HG03520 (cell line): ENCODE results near the gene BDH1.

Experiments used
- ATAC-seq: cut with Tn5 transposase; IDR thresholded peaks from one replicate; pipeline ENCODE4 v1.9.1; 2021; ENCODE audit warnings: mild to moderate bottlenecking, moderate library complexity; ENCODE audit not compliant: unreplicated experiment

BDH1 gene

GRCh38 chr3:197465996-197466549 lies 89.7 kb downstream of the BDH1 start:
- no peak for ATAC-seq

DNA sequence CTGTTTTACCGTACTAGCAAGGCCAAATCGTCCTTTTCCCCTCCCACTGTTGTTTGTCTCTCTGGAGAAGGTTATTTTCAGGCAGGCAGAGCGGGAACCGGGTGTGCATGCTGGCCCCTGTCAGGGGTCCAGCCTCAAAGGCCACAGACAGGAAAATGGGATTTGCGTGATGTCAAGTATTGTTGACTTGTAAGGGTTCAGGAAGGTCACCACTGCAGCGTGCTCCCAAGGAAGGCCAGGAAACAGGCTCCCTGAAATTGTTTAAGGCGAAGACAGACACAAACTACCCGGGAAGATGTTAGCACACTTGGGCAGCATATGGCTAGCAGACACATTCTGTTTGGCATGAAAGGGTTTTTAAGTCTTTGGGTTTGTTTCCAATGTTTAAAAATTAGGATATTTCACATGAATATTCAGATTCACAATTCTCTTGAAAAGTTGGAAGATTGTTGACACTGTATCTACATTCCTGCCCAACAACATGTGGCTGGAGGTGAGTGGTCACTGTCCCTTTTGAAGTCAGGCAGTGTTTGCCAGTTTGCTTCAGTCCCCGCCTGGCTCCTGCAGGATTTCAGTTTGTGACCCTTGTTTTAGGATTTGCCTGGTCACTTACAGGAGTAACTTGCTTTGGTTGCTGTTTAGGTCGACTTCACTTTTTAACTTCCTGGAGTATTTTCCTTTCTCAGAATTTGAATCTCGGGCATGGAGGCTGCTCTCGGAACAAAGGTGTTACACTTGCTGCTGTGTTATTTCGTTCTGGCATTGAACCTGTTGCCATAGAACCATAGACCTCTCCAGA lies 90.4 kb downstream of the BDH1 start:
- ATAC-seq: no peak

DNA sequence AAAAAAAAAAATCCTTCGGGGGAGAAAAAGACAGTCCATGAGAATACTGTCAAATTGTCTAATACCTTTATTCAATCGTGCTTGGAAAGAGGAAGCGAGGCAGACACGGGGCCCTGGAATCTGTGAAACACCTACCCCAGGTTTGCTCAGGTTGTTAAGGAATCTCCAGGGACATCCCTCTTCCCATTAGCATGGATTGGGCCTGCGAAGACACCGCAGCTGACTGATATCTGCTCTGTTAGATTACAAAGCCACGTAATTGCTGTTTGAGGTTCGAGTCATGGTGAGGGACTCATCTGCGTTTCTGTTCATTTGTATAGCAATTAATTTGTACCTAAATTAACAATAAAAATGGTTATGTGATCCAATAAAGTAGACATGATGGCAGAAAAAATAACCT lies 91.0 kb downstream of the BDH1 start:
- ATAC-seq: no peak

DNA sequence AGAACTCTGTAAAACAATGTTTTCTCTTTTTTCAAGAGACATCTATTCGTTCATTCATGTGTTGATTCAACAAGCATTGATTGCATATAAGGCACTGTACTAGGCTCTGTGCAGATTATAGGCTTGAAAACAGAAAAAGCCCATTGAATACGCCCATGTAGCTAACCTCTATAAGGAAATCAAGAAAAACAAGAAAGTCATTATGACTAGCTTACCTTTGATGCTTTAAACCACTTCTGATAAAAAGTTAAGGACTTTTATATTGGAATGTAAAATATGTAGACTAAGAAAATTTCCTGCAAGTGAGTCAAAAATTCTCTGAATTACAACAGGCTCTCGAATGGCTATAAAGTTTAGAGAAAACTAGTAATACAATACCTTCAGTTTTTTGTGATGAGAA lies 92.5 kb downstream of the BDH1 start:
- ATAC-seq: no peak

DNA sequence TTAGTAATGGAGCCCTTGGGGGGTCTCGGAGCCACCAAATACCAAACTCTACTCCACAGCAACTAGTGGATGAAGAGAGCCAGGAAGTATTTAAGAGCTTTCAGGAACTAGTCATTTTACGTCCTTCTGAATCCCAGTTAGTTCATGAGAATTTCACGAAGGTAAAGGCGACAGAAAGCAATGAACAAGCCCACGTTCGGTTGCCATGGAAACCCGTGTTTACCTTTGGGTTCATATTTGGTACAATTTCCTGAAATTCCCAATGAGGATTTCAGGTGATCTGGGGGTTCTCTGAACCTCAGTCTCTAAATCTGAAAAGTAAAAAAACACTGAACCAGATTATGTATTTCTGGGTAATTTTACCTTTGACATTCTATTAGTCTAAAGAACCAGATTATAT lies 93.0 kb downstream of the BDH1 start:
- no peak for ATAC-seq

DNA sequence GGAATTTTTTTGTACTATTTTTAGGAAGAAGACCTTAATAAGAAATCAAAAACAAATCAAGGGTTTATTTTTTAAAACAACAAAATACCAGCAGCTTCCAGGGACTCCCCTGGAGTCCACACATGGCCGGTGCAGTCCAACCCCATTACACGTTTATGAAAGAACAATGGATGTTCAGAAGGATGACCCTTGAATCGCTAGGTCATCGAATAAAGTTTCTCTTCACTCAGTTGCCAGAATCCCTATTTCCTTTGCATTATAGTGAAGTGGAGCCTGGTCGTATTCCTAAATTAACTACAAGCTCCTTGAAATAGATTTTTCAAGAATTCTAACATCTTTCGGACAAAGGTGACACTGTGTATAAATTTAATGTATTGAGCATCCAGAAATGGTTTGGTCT lies 95.1 kb downstream of the BDH1 start:
- ATAC-seq: no peak

- no peak for ATAC-seq
Observed at GRCh38 chr3:197460002-197460401, 95.8 kb downstream of the BDH1 start.
